SJCRH30 (cell line): ENCODE data around the gene CORO2B. TPM values are rescaled to one million over a fixed set of nuclear protein-coding genes. Genes with fewer than 3 reads are reported as not detected.

ENCODE experiments used
- DNase-seq, 2 experiments: peaks; one replicate each; pipeline ENCODE4 v3.0.0-alpha.2; 2015 to 2020
- H3K27ac ChIP-seq: fragments of 250-450 bp; sonication (Bioruptor Pico); 2 replicates; pipeline ENCODE4 v1.5.1; 2020; ENCODE audit warnings: mild to moderate bottlenecking, moderate library complexity
- H3K27me3 ChIP-seq: fragments of 250-450 bp; sonication (Bioruptor Pico); 2 replicates; pipeline ENCODE4 v1.5.1; 2020; ENCODE audit warnings: mild to moderate bottlenecking, moderate library complexity
- H3K36me3 ChIP-seq: fragments of 250-450 bp; sonication (Bioruptor Pico); 2 replicates; pipeline ENCODE4 v1.5.1; 2020; ENCODE audit warnings: mild to moderate bottlenecking, moderate library complexity
- H3K4me1 ChIP-seq: fragments of 250-450 bp; sonication (Bioruptor Pico); 2 replicates; pipeline ENCODE4 v1.5.1; 2020; ENCODE audit warnings: mild to moderate bottlenecking, moderate library complexity
- H3K4me3 ChIP-seq: fragments of 250-450 bp; sonication (Bioruptor Pico); 2 replicates; pipeline ENCODE4 v1.5.1; 2020; ENCODE audit warnings: mild to moderate bottlenecking, moderate library complexity
- H3K9me3 ChIP-seq: fragments of 250-450 bp; sonication (Bioruptor Pico); replicated peaks from 2 replicates; pipeline ENCODE4 v1.5.1; 2020; ENCODE audit warnings: mild to moderate bottlenecking, moderate library complexity
- total RNA-seq: library from RNA; depleted of rRNA; stranded (reverse); fragments of >200 nt; shearing (Covaris generic); gene quantifications from 2 replicates; pipeline ENCODE4 v1.2.3, GENCODE V29; 2014

Gene CORO2B
- total RNA-seq, 1 experiment from 2014 or later, result not detected

DNA sequence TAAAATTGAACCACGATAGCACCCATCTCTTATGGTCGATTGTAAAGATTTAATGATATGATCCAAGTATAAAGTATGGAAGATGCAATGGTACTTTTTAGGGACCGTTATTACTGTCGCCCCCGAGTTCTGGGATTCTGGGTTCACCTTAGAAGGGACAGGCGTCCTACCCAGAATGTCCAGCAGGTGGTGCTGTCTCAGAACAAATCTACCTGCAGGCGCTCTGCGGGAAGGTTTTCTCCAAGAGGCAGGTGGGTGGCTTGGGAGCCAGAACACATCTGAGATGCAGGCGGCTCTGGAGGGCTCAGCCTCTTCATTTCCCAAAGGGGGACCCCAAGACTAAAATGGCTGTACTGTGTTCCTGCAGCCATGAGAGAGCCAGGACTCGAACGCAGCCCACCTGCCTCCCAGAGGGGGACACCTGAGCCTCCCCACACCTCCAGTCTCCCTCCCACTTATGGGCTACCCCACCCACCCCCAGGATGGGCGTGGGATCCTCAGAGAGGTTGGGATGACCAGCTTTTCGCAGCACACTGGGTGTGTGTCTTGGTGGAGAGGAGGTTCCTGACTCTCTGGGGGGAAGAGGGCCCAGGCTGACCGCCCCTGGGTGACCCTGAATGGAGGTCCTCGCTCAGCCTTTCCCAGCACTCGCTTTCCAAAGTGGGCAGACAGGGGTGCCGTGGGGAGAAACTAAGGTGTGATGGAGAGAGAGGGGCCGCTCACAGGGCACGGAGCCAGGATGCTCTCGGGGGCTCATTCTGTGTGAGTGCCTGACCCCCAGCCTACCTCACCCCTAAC, 28.1 kb upstream of the CORO2B start:
- Histone ChIP-seq H3K4me1 (no peaks in the 10 kb centered on the region), H3K27ac (no peak overlapping the region), H3K4me3 (no peak overlapping the region), H3K27me3 (peaks cover 4% of the 10 kb centered on the region; the same call in 1 of the 2 replicates), H3K9me3 (no peaks in the 10 kb centered on the region), H3K36me3 (no peaks in the 10 kb centered on the region)
- peak; percentile 70 to 78 for DNase-seq

GRCh38 chr15:68551296-68551635, 27.5 kb upstream of the CORO2B start:
- DNase-seq, result no peak
- H3K4me1 ChIP-seq, result no peaks in the 10 kb centered on the region
- no peak overlapping the region for H3K4me3 ChIP-seq
- H3K9me3 ChIP-seq, result no peaks in the 10 kb centered on the region
- peaks cover 4% of the 10 kb centered on the region; the same call in 1 of the 2 replicates for H3K27me3 ChIP-seq
- no peaks in the 10 kb centered on the region for H3K36me3 ChIP-seq
- no peak overlapping the region for H3K27ac ChIP-seq

- Histone ChIP-seq H3K4me1 (no peaks in the 10 kb centered on the region), H3K36me3 (no peaks in the 10 kb centered on the region), H3K4me3 (no peak overlapping the region), H3K27ac (no peak overlapping the region), H3K9me3 (no peaks in the 10 kb centered on the region), H3K27me3 (peaks cover 4% of the 10 kb centered on the region; the same call in 1 of the 2 replicates)
- DNase-seq, result no peak
These were observed 26.4 kb upstream of the CORO2B start for GRCh38 chr15:68552344-68552743.

- H3K36me3 ChIP-seq, result no peaks in the 10 kb centered on the region
- peaks cover 4% of the 10 kb centered on the region; the same call in 1 of the 2 replicates for H3K27me3 ChIP-seq
- H3K27ac ChIP-seq, result no peak overlapping the region
- no peak overlapping the region for H3K4me3 ChIP-seq
- H3K9me3 ChIP-seq, result no peaks in the 10 kb centered on the region
- DNase-seq, result no peak
- no peaks in the 10 kb centered on the region for H3K4me1 ChIP-seq
These were observed 26.0 kb upstream of the CORO2B start for GRCh38 chr15:68552773-68553172.

GRCh38 chr15:68553314-68553993, 25.3 kb upstream of the CORO2B start:
- DNase-seq, result no peak
- no peaks in the 10 kb centered on the region for H3K9me3 ChIP-seq
- peaks cover 4% of the 10 kb centered on the region; the same call in 1 of the 2 replicates for H3K27me3 ChIP-seq

GRCh38 chr15:68553994-68554720, 24.6 kb upstream of the CORO2B start:
- Histone ChIP-seq H3K36me3 (no peaks in the 10 kb centered on the region), H3K27me3 (peaks cover 4% of the 10 kb centered on the region; the same call in 1 of the 2 replicates), H3K27ac (no peak overlapping the region), H3K9me3 (no peaks in the 10 kb centered on the region), H3K4me3 (no peak overlapping the region), H3K4me1 (no peaks in the 10 kb centered on the region)
- DNase-seq, result peak; percentile 71 to 86

More at GRCh38 chr15:68553314-68553993, 25.3 kb upstream of the CORO2B start:
- Histone ChIP-seq H3K27ac (no peak overlapping the region), H3K36me3 (no peaks in the 10 kb centered on the region), H3K4me1 (no peaks in the 10 kb centered on the region), H3K4me3 (no peak overlapping the region)

DNA sequence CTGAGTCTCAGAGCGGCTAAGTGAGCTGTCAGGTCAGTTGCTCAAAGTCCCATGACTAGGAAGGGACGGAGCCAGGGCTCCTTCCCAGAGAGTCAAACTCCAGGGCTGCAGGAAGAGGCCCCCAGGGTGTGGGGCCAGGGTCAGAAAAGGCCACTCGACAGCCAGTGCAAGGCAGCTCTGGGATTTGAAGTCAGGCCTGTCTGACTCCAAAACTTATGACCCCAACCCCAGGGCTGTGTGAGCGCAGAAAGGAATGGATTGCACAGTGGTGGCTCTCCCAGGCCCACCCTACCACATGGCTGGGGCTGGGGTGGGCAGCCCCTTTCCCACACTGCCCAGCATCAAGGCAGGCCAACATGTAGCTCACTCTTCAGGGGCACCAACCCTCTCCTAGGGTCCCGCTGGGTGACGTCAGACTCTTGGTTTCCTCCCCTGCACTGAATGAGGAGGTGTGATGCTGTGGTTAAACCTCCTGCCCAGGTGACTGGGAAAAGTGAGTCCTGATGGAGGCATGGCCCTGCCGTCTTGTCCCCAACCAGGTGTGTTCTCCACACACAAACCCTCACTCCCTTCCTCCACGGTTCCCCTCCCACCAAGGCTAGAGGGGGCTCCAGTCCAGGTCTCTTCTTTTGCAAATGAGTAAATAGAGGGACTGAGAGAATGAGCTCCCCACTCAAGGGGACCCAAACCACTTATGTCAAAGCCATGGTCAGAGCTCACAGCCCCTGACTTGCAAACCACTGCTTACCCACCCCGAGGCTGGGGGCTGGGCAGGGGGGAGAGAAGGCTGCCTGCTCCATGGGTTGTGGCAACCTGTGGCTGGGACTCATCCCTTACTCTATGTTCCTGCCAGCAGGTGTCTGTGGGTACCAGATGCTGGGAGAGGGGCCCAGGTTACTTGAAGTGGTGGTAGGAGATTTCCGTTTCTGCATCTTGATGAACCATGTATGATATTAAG, 23.8 kb upstream of the CORO2B start:
- H3K27me3 ChIP-seq, result peaks cover 4% of the 10 kb centered on the region; the same call in 1 of the 2 replicates
- H3K4me1 ChIP-seq, result no peaks in the 10 kb centered on the region
- no peak overlapping the region for H3K4me3 ChIP-seq
- H3K27ac ChIP-seq, result no peak overlapping the region
- no peaks in the 10 kb centered on the region for H3K36me3 ChIP-seq
- DNase-seq, result no peak
- no peaks in the 10 kb centered on the region for H3K9me3 ChIP-seq

DNA sequence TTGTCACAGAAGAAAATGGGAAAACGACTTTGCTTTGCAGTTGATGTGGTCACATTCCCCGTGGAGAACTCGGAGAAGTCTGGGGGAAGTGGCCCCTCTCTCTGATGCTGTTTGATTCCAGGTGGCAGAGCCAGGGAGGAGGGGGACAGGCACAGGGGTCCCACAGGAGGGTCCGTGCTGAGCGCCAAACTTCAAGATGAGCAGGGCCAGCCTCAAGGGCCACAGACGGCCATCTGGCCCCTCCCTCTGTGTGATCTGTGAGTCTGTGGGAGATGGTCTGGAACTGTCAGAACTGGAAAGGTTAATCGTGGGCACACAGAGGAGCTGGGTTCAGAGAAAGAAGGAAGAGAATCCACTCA, 23.1 kb upstream of the CORO2B start:
- no peak overlapping the region for H3K4me3 ChIP-seq
- H3K36me3 ChIP-seq, result no peaks in the 10 kb centered on the region
- H3K27me3 ChIP-seq, result no peaks in the 10 kb centered on the region
- H3K9me3 ChIP-seq, result no peaks in the 10 kb centered on the region
- H3K27ac ChIP-seq, result no peak overlapping the region
- no peak for DNase-seq
- H3K4me1 ChIP-seq, result no peaks in the 10 kb centered on the region

DNA sequence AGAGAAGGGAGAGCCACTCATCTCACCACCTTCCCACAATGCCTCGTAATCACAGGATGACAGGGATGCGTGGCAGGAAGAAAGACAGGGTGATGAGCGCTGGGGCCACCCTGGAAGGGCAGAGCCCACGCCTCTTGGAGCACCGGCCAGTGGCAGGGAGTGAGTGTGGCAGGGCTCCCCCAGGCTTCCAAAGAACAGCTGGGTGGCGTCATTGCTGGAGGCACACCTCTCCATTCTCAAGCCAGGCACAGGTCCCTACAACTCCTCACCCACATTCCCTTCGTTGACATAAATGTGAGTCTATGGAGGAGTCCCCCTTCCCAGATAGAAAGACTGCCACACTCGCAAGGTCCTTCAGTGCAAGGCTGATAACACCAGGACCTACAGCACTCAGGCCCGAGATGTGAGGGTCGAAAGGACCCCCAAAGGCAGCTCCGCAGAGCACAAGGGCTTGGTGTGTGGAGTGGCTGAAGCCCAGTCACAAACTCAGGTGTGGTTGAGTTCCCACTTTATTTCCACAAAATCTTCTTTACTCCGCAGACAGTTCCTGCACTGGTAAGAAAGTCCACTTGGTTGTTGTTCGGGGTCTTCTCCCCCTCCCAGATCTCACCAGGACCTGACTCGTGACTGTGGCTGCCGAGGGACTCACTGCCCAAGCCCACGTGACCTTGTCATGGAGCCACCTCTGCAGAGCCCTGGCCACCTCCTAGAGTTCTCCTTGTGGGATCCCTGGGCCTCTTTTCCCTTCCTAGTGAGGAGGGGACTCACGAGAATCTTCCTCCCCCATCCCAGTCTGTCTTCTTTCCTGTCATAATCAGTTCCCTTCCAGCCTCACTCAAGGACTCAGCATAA, 22.4 kb upstream of the CORO2B start:
- no peaks in the 10 kb centered on the region for H3K27me3 ChIP-seq

GRCh38 chr15:68557469-68558317, 21.1 kb upstream of the CORO2B start:
- no peak for DNase-seq
- Histone ChIP-seq H3K27ac (no peak overlapping the region), H3K4me1 (no peaks in the 10 kb centered on the region), H3K36me3 (no peaks in the 10 kb centered on the region), H3K27me3 (no peaks in the 10 kb centered on the region), H3K9me3 (no peaks in the 10 kb centered on the region), H3K4me3 (no peak overlapping the region)

More for the DNA sequence above, 22.4 kb upstream of the CORO2B start:
- no peaks in the 10 kb centered on the region for H3K4me1 ChIP-seq
- H3K9me3 ChIP-seq, result no peaks in the 10 kb centered on the region
- no peak overlapping the region for H3K27ac ChIP-seq
- no peak overlapping the region for H3K4me3 ChIP-seq
- no peaks in the 10 kb centered on the region for H3K36me3 ChIP-seq
- no peak for DNase-seq

DNA sequence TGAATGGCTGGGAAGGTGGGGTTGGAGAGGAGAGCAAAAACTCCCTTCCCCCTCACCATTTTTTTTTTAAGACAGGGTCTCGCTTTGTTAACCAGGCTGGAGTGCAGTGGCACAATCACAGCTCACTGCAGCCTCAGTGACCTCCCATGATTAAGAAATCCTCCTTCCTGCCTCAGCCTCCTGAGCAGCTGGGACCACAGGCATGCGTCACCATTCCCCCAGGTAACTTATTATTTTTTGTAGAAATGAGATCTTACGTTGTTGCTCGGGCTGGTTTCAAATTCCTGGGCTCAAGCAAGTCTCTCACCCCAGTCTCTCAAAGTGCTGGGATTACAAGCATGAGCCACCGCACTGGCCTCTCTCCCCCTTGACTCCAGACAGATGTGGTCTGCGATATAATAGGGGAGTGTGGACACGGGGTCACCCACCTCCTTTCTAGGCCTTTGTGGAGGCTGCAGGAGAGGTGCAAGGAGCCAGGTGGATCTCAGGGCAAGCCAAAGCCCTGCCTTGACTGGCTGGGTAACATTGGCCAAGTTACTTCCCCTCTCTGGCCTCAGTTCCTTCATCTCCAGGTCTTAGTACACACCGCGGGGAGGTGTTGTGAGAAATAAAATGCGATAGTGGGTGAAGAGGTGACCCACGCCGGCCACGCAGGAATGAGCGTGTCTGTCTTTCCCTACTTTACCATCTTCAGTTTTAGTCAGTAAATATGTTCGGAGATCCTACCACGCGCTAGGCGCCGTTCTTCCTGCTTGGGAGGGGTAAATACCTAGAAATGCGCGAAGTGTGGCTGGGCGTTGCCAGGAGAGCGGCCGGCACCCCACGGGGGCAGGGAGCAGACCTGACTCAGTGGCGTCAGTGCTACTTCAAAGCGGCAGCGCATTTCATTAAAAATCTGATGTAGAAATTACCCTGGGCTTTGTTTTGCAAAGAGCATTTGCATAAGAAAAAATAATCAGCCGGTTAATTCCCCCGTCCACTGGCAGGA, 20.2 kb upstream of the CORO2B start:
- no peaks in the 10 kb centered on the region for H3K4me1 ChIP-seq
- H3K9me3 ChIP-seq, result no peaks in the 10 kb centered on the region
- H3K27ac ChIP-seq, result no peak overlapping the region
- no peak overlapping the region for H3K4me3 ChIP-seq
- no peak for DNase-seq
- H3K36me3 ChIP-seq, result no peaks in the 10 kb centered on the region
- H3K27me3 ChIP-seq, result no peaks in the 10 kb centered on the region
